ACC112 (cell line): ENCODE measurements around the gene ADGRG2.
"Not testable (repeated sequence)": the region's sequence is repeated elsewhere in the genome, so short reads cannot be mapped to it uniquely, and the experiment has no call there.

Source experiments
- H2AFZ ChIP-seq: fragments of 200-600 bp; sonication (generic); one replicate; pipeline ENCODE4 v1.6.0; 2017; ENCODE audit warnings: antibody characterized with exemption, low read length; ENCODE audit not compliant: unreplicated experiment
- H3K27ac ChIP-seq: fragments of 200-600 bp; sonication (generic); 2 replicates; pipeline ENCODE4 v1.5.1; 2014; ENCODE audit warnings: low read depth, mild to moderate bottlenecking, antibody characterized with exemption, low read length, moderate library complexity
- H3K27me3 ChIP-seq: fragments of 200-600 bp; sonication (generic); 2 replicates; pipeline ENCODE4 v1.6.1; 2014; ENCODE audit warnings: mild to moderate bottlenecking, antibody characterized with exemption, low read length, moderate library complexity, mixed read lengths; ENCODE audit not compliant: insufficient read depth
- H3K36me3 ChIP-seq: fragments of 200-600 bp; sonication (generic); 2 replicates; pipeline ENCODE4 v1.6.1; 2016; ENCODE audit warnings: mild to moderate bottlenecking, antibody characterized with exemption, low read length, moderate library complexity, mixed read lengths; ENCODE audit not compliant: insufficient read depth
- H3K4me1 ChIP-seq: fragments of 200-600 bp; sonication (generic); one replicate; pipeline ENCODE4 v1.6.1; 2016; ENCODE audit warnings: low read length, mixed read lengths; ENCODE audit not compliant: insufficient read depth, unreplicated experiment, control insufficient read depth
- H3K4me3 ChIP-seq: fragments of 200-600 bp; sonication (generic); 2 replicates; pipeline ENCODE4 v1.5.1; 2014; ENCODE audit warnings: mild to moderate bottlenecking, low read depth, low read length
- H3K79me2 ChIP-seq: fragments of 200-600 bp; sonication (generic); one replicate; pipeline ENCODE4 v1.6.0; 2016; ENCODE audit warnings: low read length; ENCODE audit not compliant: control insufficient read depth, unreplicated experiment, insufficient read depth

Gene ADGRG2

GRCh38 chrX:18983666-18984380, 138.4 kb downstream of the ADGRG2 start, which contains the start of gene PHKA2:
TSS of gene PHKA2 (minus strand) at chrX:18984114. CDS start at chrX:18983932, 182 bp downstream.
- Histone ChIP-seq H2AFZ (peak within 1 kb of the TSS; percentile 99), H3K27me3 (no peaks in the 10 kb centered on the region), H3K4me1 (peaks cover 14% of the 10 kb centered on the region), H3K79me2 (peaks cover 22% of the 10 kb centered on the region), H3K27ac (peak within 1 kb of the TSS; percentile 86), H3K4me3 (peak within 1 kb of the TSS; percentile 99), H3K36me3 (no peaks in the 10 kb centered on the region)

GRCh38 chrX:18981124-18981807, 141.0 kb downstream of the ADGRG2 start:
- Histone ChIP-seq H3K4me3 (no peak overlapping the region), H2AFZ (no peak overlapping the region), H3K27me3 (no peaks in the 10 kb centered on the region), H3K27ac (no peak overlapping the region), H3K36me3 (no peaks in the 10 kb centered on the region), H3K79me2 (peaks cover 22% of the 10 kb centered on the region), H3K4me1 (peaks cover 14% of the 10 kb centered on the region)

DNA sequence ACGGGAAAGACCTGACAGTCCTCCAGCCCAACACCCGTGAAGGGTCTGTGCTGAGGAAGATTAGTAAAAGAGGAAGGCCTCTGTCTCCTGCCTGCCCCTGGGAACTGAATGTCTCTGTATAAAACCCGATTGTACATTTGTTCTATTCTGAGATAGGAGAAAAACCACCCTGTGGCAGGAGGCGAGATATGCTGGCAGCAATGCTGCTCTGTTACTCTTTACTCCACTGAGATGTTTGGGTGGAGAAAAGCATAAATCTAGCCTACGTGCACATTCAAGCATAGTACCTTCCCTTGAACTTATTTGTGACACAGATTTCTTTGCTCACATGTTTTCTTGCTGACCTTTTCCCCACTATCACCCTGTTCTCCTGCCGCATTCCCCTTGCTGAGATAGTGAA, 142.0 kb downstream of the ADGRG2 start:
- not testable (repeated sequence) for H3K27ac ChIP-seq, H3K27me3 ChIP-seq, H3K4me1 ChIP-seq, H3K4me3 ChIP-seq, H3K36me3 ChIP-seq, H2AFZ ChIP-seq
- H3K79me2 ChIP-seq: peaks cover 13% of the 10 kb centered on the region

GRCh38 chrX:18974993-18975392, 147.3 kb downstream of the ADGRG2 start:
- Histone ChIP-seq H3K4me1 (no peaks in the 10 kb centered on the region), H3K36me3 (no peaks in the 10 kb centered on the region), H3K27me3 (no peaks in the 10 kb centered on the region), H3K79me2 (no peaks in the 10 kb centered on the region), H3K27ac (no peak overlapping the region), H3K4me3 (no peak overlapping the region), H2AFZ (no peak overlapping the region)

DNA sequence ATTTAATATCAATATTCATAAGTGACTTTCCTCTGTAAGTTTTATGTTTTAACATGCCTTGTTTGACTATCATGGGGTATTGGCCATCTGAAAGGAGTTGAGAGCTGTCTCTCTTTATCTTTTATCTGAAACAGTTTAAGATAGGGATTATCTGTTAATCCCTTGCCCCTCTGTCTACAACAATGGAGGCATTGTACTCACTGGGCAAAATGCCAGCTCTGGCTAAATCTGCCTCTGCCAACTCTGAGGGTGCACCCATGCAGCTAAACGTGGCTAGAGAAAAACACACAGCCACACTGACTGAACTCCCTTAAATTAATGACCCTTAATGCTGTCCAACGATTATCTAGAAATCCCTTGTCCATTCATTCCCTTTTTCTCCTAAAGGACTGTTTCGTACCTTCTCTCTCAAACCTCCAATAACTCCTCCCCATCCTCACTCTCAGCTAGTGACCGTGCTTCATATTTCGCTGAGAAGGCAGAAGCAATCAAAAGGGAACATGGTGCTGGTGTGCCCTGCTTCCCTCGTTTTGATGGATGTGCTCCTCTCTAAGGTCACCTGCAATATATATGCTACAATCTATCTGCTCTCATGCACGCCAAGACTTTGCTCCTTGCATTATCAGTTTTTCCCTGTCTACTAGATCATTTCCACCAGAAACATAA, 148.6 kb downstream of the ADGRG2 start:
- no peak overlapping the region for H3K4me3 ChIP-seq
- H3K27me3 ChIP-seq: no peaks in the 10 kb centered on the region
- H3K27ac ChIP-seq: no peak overlapping the region
- H2AFZ ChIP-seq: no peak overlapping the region
- H3K36me3 ChIP-seq: no peaks in the 10 kb centered on the region
- no peaks in the 10 kb centered on the region for H3K4me1 ChIP-seq
- H3K79me2 ChIP-seq: no peaks in the 10 kb centered on the region

DNA sequence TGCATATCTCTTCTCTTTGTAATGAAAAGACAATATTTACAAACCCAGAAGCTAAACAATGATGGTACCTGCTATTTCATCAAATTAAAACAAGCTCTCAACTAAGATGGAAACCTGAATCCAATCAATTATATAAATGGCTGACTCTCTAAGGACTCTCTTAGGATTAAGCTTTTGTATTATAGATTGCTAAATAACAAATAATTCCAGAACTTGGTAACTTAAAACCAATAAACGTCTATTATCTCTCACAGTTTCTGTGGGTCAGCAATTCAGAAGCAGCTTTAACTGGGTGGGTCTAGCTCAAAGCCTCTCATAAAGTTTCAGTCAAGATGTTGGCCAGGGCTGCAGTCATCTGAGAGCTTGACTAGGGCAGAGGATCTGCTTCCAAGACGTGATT, 150.8 kb downstream of the ADGRG2 start:
- no peaks in the 10 kb centered on the region for H3K79me2 ChIP-seq
- H3K4me1 ChIP-seq: no peaks in the 10 kb centered on the region
- H2AFZ ChIP-seq: no peak overlapping the region
- no peak overlapping the region for H3K27ac ChIP-seq
- H3K36me3 ChIP-seq: no peaks in the 10 kb centered on the region
- no peak overlapping the region for H3K4me3 ChIP-seq
- H3K27me3 ChIP-seq: no peaks in the 10 kb centered on the region

GRCh38 chrX:18970465-18970864, 151.8 kb downstream of the ADGRG2 start:
- no peaks in the 10 kb centered on the region for H3K27me3 ChIP-seq
- no peaks in the 10 kb centered on the region for H3K4me1 ChIP-seq
- H3K36me3 ChIP-seq: no peaks in the 10 kb centered on the region
- no peak overlapping the region for H2AFZ ChIP-seq
- no peaks in the 10 kb centered on the region for H3K79me2 ChIP-seq
- H3K27ac ChIP-seq: no peak overlapping the region
- H3K4me3 ChIP-seq: no peak overlapping the region

DNA sequence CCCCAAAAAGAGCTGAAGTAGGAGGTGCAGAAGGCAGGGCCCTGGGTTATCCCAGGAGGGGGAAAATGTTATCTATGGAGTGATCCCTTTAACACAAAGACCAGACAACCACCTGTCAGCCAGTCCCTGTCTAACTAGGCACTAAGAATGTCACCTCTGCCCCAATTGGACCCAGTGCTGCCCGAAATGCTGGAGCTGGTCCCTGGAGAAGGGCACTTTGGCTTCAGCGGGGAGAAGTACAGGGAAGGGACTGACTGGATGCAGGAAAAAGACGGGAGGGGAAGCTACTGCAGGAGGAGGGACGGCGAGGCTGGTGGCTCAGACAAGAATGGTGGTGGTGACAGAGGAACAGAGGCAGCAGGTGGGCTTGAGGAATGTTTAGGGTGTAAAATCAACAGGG, 155.6 kb downstream of the ADGRG2 start:
- no peaks in the 10 kb centered on the region for H3K36me3 ChIP-seq
- no peaks in the 10 kb centered on the region for H3K27me3 ChIP-seq
- no peak overlapping the region for H3K4me3 ChIP-seq
- H2AFZ ChIP-seq: no peak overlapping the region
- H3K4me1 ChIP-seq: peaks cover 9% of the 10 kb centered on the region
- H3K27ac ChIP-seq: no peak overlapping the region
- H3K79me2 ChIP-seq: peaks cover 3% of the 10 kb centered on the region

- peaks cover 13% of the 10 kb centered on the region for H3K4me1 ChIP-seq
- no peak overlapping the region for H3K4me3 ChIP-seq
- H3K27me3 ChIP-seq: no peaks in the 10 kb centered on the region
- H3K36me3 ChIP-seq: no peaks in the 10 kb centered on the region
- H2AFZ ChIP-seq: no peak overlapping the region
- H3K27ac ChIP-seq: no peak overlapping the region
- peaks cover 5% of the 10 kb centered on the region for H3K79me2 ChIP-seq
Measured at GRCh38 chrX:18964901-18965300, 157.4 kb downstream of the ADGRG2 start.

GRCh38 chrX:18964026-18964425, 158.2 kb downstream of the ADGRG2 start:
- no peaks in the 10 kb centered on the region for H3K27me3 ChIP-seq
- H3K79me2 ChIP-seq: peaks cover 9% of the 10 kb centered on the region
- H3K36me3 ChIP-seq: no peaks in the 10 kb centered on the region
- H2AFZ ChIP-seq: no peak overlapping the region
- no peak overlapping the region for H3K27ac ChIP-seq
- no peak overlapping the region for H3K4me3 ChIP-seq
- peaks cover 13% of the 10 kb centered on the region for H3K4me1 ChIP-seq
